ENCODE data around the gene SIGLEC8. TPM values are rescaled to one million over a fixed set of nuclear protein-coding genes. Genes with fewer than 3 reads are reported as not detected.
"Not testable (repeated sequence)": the region's sequence is repeated elsewhere in the genome, so short reads cannot be mapped to it uniquely, and the experiment has no call there.

SIGLEC8 gene
- total RNA-seq, 1 experiment from 2014 or later, result not detected

DNA sequence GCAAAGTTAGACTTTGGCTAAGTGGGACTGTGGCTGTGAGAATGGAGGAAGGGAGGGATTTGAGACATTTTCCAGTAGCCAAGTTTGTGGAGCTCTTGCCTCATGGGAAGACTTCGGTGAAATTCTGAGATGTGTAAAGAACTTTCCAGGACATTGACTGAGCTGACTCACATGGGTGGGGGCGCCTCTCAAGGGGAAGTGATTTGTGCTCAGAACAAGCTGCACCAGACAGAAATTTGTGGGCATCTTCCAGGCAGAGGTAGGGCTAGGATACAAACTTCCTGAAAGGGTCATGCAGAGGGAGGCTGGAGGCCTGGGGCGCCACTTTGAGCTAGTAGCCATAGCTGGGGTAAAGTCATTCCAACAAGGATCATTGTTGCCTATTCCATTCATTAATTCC lies 31.1 kb downstream of the SIGLEC8 start:
- Histone ChIP-seq H3K27me3 (ENCODE audit: low read length) (peaks cover 72% of the 10 kb centered on the region), H3K36me3 (ENCODE audit: low read depth, low read length) (no peaks in the 10 kb centered on the region), H3F3A (ENCODE audit: low read length, unreplicated experiment) (no peaks in the 10 kb centered on the region), H2AFZ (ENCODE audit: low read length) (no peak overlapping the region), H3K9me3 (ENCODE audit: low read length) (no peaks in the 10 kb centered on the region), H3K9me2 (replicated peaks; ENCODE audit: low read length) (no peaks in the 10 kb centered on the region), H3K4me3 (ENCODE audit: low read length) (no peak overlapping the region), H3K27ac (ENCODE audit: low read length) (no peak overlapping the region), H3K9ac (ENCODE audit: low read length) (no peak overlapping the region), H3K4me1 (ENCODE audit: insufficient read depth, low read length) (no peaks in the 10 kb centered on the region), H4K20me1 (ENCODE audit: low read length) (no peaks in the 10 kb centered on the region), H3K4me2 (ENCODE audit: low read length) (no peak overlapping the region), H3K79me2 (ENCODE audit: low read length) (no peaks in the 10 kb centered on the region)
- intact Hi-C loops (cut with micrococcal nuclease), result no loop called here
- BruUV-seq (replicated peaks), result no TSS peak
- ATAC-seq (no peak), DNase-seq (no peak)
- TF ChIP-seq EZH2phosphoT487 (IDR thresholded peaks at IDR 0.05; ENCODE audit: borderline replicate concordance, low read length) (no peak), EZH2 (IDR thresholded peaks at IDR 0.05; ENCODE audit: low read length, unreplicated experiment) (no peak)
- TF ChIP-seq, protein P1, sequence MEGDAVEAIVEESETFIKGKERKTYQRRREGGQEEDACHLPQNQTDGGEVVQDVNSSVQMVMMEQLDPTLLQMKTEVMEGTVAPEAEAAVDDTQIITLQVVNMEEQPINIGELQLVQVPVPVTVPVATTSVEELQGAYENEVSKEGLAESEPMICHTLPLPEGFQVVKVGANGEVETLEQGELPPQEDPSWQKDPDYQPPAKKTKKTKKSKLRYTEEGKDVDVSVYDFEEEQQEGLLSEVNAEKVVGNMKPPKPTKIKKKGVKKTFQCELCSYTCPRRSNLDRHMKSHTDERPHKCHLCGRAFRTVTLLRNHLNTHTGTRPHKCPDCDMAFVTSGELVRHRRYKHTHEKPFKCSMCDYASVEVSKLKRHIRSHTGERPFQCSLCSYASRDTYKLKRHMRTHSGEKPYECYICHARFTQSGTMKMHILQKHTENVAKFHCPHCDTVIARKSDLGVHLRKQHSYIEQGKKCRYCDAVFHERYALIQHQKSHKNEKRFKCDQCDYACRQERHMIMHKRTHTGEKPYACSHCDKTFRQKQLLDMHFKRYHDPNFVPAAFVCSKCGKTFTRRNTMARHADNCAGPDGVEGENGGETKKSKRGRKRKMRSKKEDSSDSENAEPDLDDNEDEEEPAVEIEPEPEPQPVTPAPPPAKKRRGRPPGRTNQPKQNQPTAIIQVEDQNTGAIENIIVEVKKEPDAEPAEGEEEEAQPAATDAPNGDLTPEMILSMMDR (conservative IDR thresholded peaks at IDR 0.05; ENCODE audit: low read depth, low read length), result no peak
- CTCF ChIA-PET, result interaction anchor here (0.6 kb wide), 1 partner anchor 188 kb away, joined by 3 read pairs; no protein-coding TSS in a partner anchor
- POLR2A ChIA-PET (ENCODE audit: unreplicated experiment), result no interaction called here

DNA sequence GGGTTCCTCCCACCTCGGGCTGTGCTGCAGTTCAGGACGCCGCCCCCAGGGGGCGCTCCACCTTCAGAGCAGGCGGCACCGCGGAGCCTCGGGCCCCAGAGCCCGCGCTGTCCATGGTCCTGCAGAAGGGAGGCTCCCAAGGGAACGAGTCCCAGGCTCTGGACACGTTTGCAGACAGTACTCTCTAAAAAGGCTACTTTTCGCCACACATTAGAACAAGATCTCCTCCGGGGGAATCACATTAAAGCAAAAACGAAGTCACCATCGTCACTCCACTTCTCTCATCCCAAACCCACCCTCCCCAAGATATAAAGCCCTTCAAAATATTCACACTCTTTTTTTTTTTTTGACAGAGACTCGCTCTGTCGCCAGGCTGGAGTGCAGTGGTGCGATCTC lies 36.2 kb downstream of the SIGLEC8 start:
- TF ChIP-seq EZH2 (IDR thresholded peaks at IDR 0.05; ENCODE audit: low read length, unreplicated experiment) (no peak), EZH2phosphoT487 (IDR thresholded peaks at IDR 0.05; ENCODE audit: borderline replicate concordance, low read length) (no peak)
- TF ChIP-seq, protein P1 (conservative IDR thresholded peaks at IDR 0.05; ENCODE audit: low read depth, low read length), result peak; percentile 97
- no peaks in the 10 kb centered on the region for H3K4me1 ChIP-seq (ENCODE audit: insufficient read depth, low read length)
- ATAC-seq (peak; percentile 92), DNase-seq (peak; percentile 96)
- no peaks in the 10 kb centered on the region for H3K36me3 ChIP-seq (ENCODE audit: low read depth, low read length)
- H4K20me1 ChIP-seq (ENCODE audit: low read length), result no peaks in the 10 kb centered on the region
- H3K9me2 ChIP-seq (replicated peaks; ENCODE audit: low read length), result no peaks in the 10 kb centered on the region
- no peaks in the 10 kb centered on the region for H3K79me2 ChIP-seq (ENCODE audit: low read length)
- no peak overlapping the region for H3K4me3 ChIP-seq (ENCODE audit: low read length)
- ChIA-PET CTCF (interaction anchor here (0.5 to 1.9 kb wide), 8 partner anchors 14 to 677 kb away, joined by 3 to 16 read pairs (median 3); no protein-coding TSS in a partner anchor), POLR2A (ENCODE audit: unreplicated experiment) (no interaction called here)
- no peak overlapping the region for H3K9ac ChIP-seq (ENCODE audit: low read length)
- peaks cover 40% of the 10 kb centered on the region for H3K27me3 ChIP-seq (ENCODE audit: low read length)
- H3K4me2 ChIP-seq (ENCODE audit: low read length), result no peak overlapping the region
- H3K27ac ChIP-seq (ENCODE audit: low read length), result no peak overlapping the region
- intact Hi-C loops (cut with micrococcal nuclease), result loop anchor here (1.0 to 2.0 kb wide), 2 partner anchors 17 to 235 kb away; no protein-coding TSS in a partner anchor
- no peak overlapping the region for H2AFZ ChIP-seq (ENCODE audit: low read length)
- BruUV-seq (replicated peaks), result no TSS peak
- no peaks in the 10 kb centered on the region for H3F3A ChIP-seq (ENCODE audit: low read length, unreplicated experiment)
- no peaks in the 10 kb centered on the region for H3K9me3 ChIP-seq (ENCODE audit: low read length)

DNA sequence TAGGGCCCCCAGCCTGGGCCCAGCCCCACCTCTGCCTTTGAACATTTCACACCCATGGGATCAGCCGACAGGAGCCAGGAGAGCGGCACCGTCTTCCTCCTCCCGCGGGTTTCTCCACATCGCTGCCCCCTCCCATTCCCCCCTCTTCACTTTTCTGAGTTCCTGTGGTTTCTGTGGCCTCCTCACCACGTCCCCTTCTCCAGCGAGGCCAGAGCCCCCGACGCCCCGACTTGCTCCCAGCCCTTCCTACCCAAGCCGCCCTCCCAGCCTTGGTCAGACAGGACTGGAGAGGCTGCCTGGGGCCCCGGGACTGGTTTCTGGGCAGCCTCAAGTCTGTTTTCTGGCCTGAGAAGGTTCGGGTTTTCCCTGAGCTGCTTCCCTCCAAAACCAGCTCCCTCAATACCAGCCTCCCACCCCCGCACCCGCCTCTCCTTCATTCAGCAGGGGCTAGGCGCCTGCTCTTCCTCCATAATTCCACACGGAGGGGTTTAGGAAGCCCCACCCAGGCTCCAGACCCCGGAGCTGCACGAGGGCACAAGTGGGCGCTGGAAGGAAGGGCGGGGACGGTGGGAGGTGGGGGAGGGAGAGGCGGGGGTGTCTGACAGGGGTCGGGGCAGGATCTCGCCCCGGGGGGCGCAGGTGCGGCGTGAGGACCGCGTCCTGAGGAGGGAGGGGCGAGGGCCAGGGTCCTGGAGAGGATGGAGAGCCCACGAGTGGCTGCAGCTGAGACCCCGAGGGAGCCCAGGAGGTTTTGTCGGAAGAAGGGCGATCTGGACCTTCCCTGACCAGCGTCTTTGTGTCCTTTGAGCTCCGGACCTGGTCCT lies 36.8 kb downstream of the SIGLEC8 start:
- TF ChIP-seq EZH2phosphoT487 (IDR thresholded peaks at IDR 0.05; ENCODE audit: borderline replicate concordance, low read length) (no peak), EZH2 (IDR thresholded peaks at IDR 0.05; ENCODE audit: low read length, unreplicated experiment) (no peak)
- TF ChIP-seq, protein P1 (conservative IDR thresholded peaks at IDR 0.05; ENCODE audit: low read depth, low read length), result no peak
- no peaks in the 10 kb centered on the region for H3K4me1 ChIP-seq (ENCODE audit: insufficient read depth, low read length)
- H3K79me2 ChIP-seq (ENCODE audit: low read length), result no peaks in the 10 kb centered on the region
- ChIA-PET CTCF (interaction anchor here (0.5 to 1.9 kb wide), 7 partner anchors 14 to 357 kb away, joined by 3 to 16 read pairs (median 3); no protein-coding TSS in a partner anchor), POLR2A (ENCODE audit: unreplicated experiment) (no interaction called here)
- H3K4me2 ChIP-seq (ENCODE audit: low read length), result no peak overlapping the region
- no peak overlapping the region for H2AFZ ChIP-seq (ENCODE audit: low read length)
- DNase-seq (no peak), ATAC-seq (no peak)
- peaks cover 38% of the 10 kb centered on the region for H3K27me3 ChIP-seq (ENCODE audit: low read length)
- intact Hi-C loops (cut with micrococcal nuclease), result loop anchor here (1.0 to 2.0 kb wide), 2 partner anchors 17 to 236 kb away; no protein-coding TSS in a partner anchor
- H3K4me3 ChIP-seq (ENCODE audit: low read length), result no peak overlapping the region
- H3K9ac ChIP-seq (ENCODE audit: low read length), result no peak overlapping the region
- no peaks in the 10 kb centered on the region for H4K20me1 ChIP-seq (ENCODE audit: low read length)
- no peaks in the 10 kb centered on the region for H3K9me2 ChIP-seq (replicated peaks; ENCODE audit: low read length)
- no peaks in the 10 kb centered on the region for H3K9me3 ChIP-seq (ENCODE audit: low read length)
- H3K27ac ChIP-seq (ENCODE audit: low read length), result no peak overlapping the region
- BruUV-seq (replicated peaks), result no TSS peak
- H3K36me3 ChIP-seq (ENCODE audit: low read depth, low read length), result no peaks in the 10 kb centered on the region
- no peaks in the 10 kb centered on the region for H3F3A ChIP-seq (ENCODE audit: low read length, unreplicated experiment)

DNA sequence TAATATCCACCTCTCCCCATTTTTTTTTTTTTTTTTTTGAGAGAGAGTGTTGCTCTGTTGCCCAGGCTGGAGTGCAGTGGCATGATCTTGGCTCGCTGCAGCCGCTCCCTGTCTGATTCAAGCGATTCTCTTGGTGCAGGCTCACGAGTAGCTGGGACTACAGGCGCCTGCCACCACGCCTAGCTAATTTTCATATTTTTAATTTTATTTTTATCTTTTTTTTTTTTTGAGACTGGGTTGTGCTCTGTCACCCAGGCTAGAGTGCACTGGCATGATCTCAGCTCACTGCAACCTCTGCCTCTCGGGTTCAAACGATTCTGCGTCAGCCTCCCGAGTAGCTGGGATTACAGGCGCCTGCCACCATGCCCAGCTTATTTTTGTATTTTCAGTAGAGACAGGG lies 37.7 kb downstream of the SIGLEC8 start:
- POLR2A ChIA-PET (ENCODE audit: unreplicated experiment); H3K9ac ChIP-seq (ENCODE audit: low read length); H3K4me3 ChIP-seq (ENCODE audit: low read length); ATAC-seq; H3K4me1 ChIP-seq (ENCODE audit: insufficient read depth, low read length); intact Hi-C loops (cut with micrococcal nuclease); H3K27ac ChIP-seq (ENCODE audit: low read length); H3K9me2 ChIP-seq (replicated peaks; ENCODE audit: low read length); H3F3A ChIP-seq (ENCODE audit: low read length, unreplicated experiment); DNase-seq; H3K36me3 ChIP-seq (ENCODE audit: low read depth, low read length); H3K9me3 ChIP-seq (ENCODE audit: low read length); H3K4me2 ChIP-seq (ENCODE audit: low read length); H3K79me2 ChIP-seq (ENCODE audit: low read length); H2AFZ ChIP-seq (ENCODE audit: low read length); H4K20me1 ChIP-seq (ENCODE audit: low read length); BruUV-seq (replicated peaks): not testable (repeated sequence)
- CTCF ChIA-PET, result interaction anchor here (0.6 to 1.9 kb wide), 2 partner anchors 56 to 237 kb away, joined by 3 to 16 read pairs; no protein-coding TSS in a partner anchor
- H3K27me3 ChIP-seq (ENCODE audit: low read length), result peaks cover 29% of the 10 kb centered on the region

All from PC-3 (cell line).